SK-N-MC (cell line): ENCODE results near the gene HNRNPM.

Experiments used
- EZH2 ChIP-seq: fragments of 200-600 bp; sonication (generic); IDR thresholded peaks from one replicate; pipeline ENCODE4 v1.6.1; 2017; ENCODE audit warnings: antibody characterized with exemption
- FOXP2 ChIP-seq: optimal IDR thresholded peaks from 2 replicates; pipeline ENCODE3; 2011; ENCODE audit warnings: mild to moderate bottlenecking, moderate library complexity; ENCODE audit not compliant: insufficient read depth; ENCODE audit errors: extremely low read length, control extremely low read depth
- POLR2AphosphoS5 ChIP-seq: IDR thresholded peaks from 2 replicates; pipeline ENCODE4 v1.6.1; 2012; ENCODE audit warnings: mild to moderate bottlenecking, low read depth, low read length, borderline replicate concordance

DNA sequence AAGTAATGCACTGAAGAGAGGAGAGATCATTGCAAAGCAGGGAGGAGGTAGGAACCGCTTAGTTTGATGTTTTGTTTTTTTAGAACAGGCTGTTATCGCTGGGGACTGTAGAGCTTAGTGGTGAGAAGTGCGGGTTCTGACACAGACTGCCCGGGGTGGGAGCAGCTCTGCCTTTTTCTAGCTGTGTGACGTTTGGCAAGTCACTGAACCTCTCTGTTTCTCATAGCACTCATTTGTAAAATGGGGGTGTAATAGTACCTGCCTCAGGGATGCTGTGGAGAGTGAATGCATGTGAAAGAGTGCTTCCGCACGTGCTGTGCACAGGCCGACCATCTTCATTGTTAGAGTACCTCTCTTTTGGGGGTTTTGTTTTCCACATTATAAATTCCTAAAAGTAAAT, 38.4 kb downstream of the HNRNPM start:
- TF ChIP-seq FOXP2 (no peak), EZH2 (no peak), POLR2AphosphoS5 (no peak)
